HepG2 (cell line): ENCODE data around the gene SKIL.

Source experiments
- HMG20B ChIP-seq: conservative IDR thresholded peaks from 2 replicates; pipeline ENCODE4 v1.6.1; 2016; ENCODE audit warnings: missing genetic modification reagents, missing compliant biosample characterization
- ZBTB26 ChIP-seq: IDR thresholded peaks from 2 replicates; pipeline ENCODE4 v1.6.1; 2016; ENCODE audit warnings: missing compliant biosample characterization, missing genetic modification reagents, borderline replicate concordance
- ZNF318 ChIP-seq: sonication (generic); formaldehyde crosslinking; IDR thresholded peaks from 2 replicates; pipeline ENCODE4 v1.4.0; 2020; ENCODE audit warnings: mild to moderate bottlenecking, missing genetic modification reagents
- ZNF773 ChIP-seq: sonication (generic); formaldehyde crosslinking; IDR thresholded peaks from 2 replicates; pipeline ENCODE4 v1.4.0; 2020; ENCODE audit warnings: missing genetic modification reagents, borderline replicate concordance
- TF ChIP-seq, protein P1 (sequence below): sonication (generic); formaldehyde crosslinking; IDR thresholded peaks from 2 replicates; pipeline ENCODE4 v1.4.0; 2020; ENCODE audit warnings: missing genetic modification reagents
- TF ChIP-seq, protein P2 (sequence below): sonication (generic); formaldehyde crosslinking; IDR thresholded peaks from 2 replicates; pipeline ENCODE4 v1.5.0; 2020; ENCODE audit warnings: mild to moderate bottlenecking, missing genetic modification reagents, moderate library complexity
- TF ChIP-seq, protein P3 (sequence below): sonication (generic); formaldehyde crosslinking; IDR thresholded peaks from 2 replicates; pipeline ENCODE4 v1.4.0; 2020; ENCODE audit warnings: low read depth, mild to moderate bottlenecking, missing genetic modification reagents

GRCh38 chr3:170355738-170356595, 1.5 kb upstream of the SKIL start:
- TF ChIP-seq ZBTB26 (CRISPR knock-in tag): no peak
- TF ChIP-seq, protein P1, sequence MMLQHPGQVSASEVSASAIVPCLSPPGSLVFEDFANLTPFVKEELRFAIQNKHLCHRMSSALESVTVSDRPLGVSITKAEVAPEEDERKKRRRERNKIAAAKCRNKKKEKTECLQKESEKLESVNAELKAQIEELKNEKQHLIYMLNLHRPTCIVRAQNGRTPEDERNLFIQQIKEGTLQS (CRISPR knock-in tag): no peak
- no peak for TF ChIP-seq ZNF318
- TF ChIP-seq HMG20B: no peak
- TF ChIP-seq, protein P2, sequence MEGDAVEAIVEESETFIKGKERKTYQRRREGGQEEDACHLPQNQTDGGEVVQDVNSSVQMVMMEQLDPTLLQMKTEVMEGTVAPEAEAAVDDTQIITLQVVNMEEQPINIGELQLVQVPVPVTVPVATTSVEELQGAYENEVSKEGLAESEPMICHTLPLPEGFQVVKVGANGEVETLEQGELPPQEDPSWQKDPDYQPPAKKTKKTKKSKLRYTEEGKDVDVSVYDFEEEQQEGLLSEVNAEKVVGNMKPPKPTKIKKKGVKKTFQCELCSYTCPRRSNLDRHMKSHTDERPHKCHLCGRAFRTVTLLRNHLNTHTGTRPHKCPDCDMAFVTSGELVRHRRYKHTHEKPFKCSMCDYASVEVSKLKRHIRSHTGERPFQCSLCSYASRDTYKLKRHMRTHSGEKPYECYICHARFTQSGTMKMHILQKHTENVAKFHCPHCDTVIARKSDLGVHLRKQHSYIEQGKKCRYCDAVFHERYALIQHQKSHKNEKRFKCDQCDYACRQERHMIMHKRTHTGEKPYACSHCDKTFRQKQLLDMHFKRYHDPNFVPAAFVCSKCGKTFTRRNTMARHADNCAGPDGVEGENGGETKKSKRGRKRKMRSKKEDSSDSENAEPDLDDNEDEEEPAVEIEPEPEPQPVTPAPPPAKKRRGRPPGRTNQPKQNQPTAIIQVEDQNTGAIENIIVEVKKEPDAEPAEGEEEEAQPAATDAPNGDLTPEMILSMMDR (CRISPR knock-in tag): no peak
- TF ChIP-seq, protein P3, sequence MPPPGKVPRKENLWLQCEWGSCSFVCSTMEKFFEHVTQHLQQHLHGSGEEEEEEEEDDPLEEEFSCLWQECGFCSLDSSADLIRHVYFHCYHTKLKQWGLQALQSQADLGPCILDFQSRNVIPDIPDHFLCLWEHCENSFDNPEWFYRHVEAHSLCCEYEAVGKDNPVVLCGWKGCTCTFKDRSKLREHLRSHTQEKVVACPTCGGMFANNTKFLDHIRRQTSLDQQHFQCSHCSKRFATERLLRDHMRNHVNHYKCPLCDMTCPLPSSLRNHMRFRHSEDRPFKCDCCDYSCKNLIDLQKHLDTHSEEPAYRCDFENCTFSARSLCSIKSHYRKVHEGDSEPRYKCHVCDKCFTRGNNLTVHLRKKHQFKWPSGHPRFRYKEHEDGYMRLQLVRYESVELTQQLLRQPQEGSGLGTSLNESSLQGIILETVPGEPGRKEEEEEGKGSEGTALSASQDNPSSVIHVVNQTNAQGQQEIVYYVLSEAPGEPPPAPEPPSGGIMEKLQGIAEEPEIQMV (CRISPR knock-in tag): no peak
- TF ChIP-seq ZNF773 (CRISPR knock-in tag): no peak
